AG08395 (cell line): ENCODE measurements around the gene CDAN1.

Experiments
- DNase-seq: peaks from one replicate; pipeline ENCODE4 v3.0.0; 2012; ENCODE audit warnings: mixed read lengths, low spot score

The CDAN1 gene

DNA sequence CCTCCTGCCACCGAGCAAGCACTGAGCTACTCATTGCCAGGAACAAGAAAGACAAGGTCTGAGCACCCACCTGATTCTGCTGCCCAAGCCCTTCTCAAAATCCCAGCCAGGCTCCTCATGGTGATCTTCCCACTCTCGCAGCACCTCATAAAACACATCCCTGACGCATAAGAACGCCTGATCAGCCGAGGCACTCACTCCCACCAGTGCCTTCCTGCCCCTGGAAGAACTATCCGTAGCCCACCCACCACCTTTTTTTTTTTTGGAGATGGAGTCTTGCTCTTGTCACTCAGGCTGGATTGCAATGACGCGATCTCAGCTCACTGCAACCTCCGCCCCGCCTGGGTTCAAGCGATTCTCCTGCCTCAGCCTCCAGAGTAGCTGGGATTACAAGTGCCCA lies 3.9 kb downstream of the CDAN1 start:
- no peak for DNase-seq

GRCh38 chr15:42732095-42732827 lies 4.7 kb downstream of the CDAN1 start:
- no peak for DNase-seq

GRCh38 chr15:42731461-42731860 lies 5.5 kb downstream of the CDAN1 start:
- no peak for DNase-seq

DNA sequence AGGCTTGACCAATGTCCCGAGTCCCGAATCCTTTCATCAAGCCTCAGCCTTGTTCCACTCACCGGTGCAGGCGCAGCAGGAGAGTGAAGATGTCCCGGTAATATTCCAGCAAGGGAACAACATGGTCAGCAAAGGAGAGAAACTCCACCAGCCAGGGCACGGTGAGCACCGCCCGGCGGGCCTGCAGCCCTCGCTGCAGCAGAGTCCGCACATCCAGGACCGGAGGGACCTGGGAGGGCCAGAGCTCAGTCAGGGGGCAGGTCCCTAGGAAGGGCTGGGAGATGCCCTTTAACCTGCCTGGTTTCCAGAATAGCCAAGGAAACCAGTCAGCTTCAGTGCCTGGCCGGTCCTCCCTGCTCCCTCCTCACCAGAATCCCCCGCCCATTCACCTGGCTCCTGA lies 6.4 kb downstream of the CDAN1 start:
- DNase-seq = no peak

- no peak for DNase-seq
These were observed 6.8 kb downstream of the CDAN1 start for GRCh38 chr15:42730135-42730534.

- no peak for DNase-seq
These were observed 7.5 kb downstream of the CDAN1 start for GRCh38 chr15:42729409-42729808.

GRCh38 chr15:42728972-42729371 lies 8.0 kb downstream of the CDAN1 start:
- DNase-seq = no peak

DNA sequence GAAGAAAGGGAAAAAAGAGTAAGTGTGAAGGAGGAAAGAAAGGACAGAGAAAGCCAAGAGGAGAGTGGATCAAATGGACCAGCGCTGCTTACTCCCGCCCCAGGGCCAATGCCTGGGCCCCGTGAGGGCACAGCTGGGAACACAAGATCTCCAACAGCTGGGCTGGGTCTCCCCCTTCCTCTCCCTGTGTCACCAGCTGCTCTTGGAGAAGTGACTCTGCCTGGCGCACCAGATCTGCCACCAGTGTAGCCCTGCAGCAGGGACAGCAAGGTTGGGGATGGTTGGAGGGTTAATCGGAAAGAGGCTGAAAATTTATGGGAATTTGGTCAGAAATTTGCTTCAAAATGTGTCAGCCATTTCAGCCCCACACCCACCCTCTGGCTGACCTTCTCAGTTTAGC lies 8.4 kb downstream of the CDAN1 start:
- no peak for DNase-seq

DNA sequence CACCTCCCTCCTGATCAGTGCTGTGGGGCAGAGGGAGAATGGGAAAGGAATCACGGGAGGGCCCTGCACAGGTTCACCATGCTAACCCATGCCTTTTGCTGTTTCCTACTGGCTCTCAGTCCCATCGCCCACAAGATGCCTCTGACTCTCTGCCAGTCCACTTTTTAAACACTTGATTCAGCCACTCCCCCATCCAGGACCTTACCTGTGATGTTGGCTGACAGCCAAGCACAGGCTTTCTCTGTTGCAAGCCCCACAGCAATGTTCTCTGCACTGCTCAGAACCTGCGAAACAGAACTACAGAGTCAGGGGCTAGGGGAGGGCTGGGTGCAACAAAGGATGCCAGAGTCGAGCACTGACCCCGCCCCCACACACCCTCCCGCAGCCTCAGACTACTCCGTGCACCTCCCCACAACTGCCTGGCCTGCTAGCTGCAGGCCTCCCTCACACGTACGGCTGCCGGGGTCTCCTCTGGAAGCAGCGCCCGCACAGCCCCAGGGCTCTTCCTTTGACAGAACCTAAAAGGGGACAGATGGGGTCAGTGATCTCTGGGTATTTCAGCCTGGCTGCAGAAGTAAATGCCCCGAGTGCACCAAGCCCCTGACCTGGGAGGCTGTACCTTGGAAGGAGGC lies 9.1 kb downstream of the CDAN1 start:
- DNase-seq = no peak

DNA sequence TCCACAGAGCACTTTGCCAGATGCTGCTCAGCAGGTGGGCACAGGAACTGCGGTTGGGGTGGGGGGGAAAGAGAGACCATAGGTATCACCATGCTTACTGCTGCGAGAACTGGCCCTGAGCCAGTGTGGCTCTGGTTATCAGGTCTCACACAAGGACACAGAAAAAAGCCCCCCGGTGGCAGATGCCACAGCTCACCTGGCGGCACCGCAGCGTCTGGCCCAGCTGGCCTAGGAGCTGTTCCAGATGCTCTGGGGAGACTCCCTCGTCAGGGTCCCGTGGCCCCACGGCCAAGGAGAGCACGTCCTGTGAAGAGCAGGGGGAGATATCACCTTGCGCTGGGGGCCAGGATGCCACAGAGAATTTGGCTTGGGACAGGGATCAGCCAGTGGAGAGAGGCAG lies 10.8 kb downstream of the CDAN1 start:
- no peak for DNase-seq

DNA sequence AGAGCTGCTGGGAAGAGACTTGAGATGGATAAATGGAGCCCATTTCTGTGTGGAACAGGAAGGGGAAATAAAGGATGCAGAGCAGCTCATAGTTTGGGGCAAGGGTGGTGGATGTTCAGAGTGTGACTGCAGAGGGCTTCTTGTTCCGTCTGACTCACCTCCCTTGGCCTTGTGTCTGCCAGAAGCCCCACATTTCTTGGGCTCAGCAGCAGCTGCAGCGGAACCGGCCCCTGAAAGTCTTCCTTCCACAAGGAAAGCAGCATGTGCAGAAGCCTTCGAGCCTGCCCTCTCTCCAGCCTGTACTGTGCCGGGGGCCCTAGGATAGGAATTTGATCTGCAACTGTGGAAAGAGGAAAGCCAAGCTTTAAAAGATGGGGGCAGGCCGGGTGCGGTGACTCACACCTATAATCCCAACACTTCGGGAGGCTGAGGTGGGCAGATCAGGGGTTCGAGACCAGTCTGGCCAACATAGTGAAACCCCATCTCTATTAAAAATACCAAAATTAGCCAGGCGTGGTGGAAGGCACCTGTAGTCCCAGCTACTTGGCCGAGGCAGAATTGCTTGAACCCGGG lies 11.5 kb downstream of the CDAN1 start:
- no peak for DNase-seq

DNA sequence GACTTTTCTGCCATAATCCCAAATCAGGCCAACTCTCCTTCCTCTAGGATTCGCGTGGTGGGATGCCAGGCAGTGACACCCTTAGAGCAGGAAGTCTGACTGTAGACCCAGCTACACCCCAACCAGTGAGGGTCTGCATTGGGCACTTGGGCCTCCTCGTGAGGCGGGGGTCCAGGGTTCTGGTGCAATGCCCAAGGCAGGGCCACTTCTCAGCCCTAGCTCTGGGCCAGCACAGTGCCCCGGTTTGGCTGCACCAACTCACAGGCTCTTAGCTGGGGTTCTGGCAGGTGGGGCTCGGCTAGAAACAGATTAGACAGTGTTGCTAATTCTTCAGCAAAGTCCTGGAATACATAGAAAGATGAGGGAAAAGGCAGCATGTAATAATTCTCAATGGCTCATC lies 12.7 kb downstream of the CDAN1 start:
- DNase-seq = no peak

DNA sequence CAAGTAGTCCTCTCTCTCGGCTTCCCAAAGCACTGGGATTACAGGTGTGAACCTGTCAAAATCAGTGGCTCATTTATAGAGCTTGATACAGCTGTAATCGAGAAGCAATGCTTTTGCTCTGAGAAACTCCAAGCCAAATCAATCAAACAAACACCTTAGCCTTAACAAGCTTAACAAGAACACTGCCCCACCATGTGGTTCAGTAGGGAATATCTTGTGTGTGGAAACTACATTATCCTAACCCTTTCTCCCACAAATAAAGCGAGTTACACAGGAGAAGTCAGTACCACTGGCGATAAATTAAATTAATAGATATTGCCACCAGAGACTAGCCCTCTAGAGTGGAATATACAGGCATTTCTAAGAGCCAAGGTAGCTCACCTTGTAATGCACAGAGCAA lies 13.9 kb downstream of the CDAN1 start:
- no peak for DNase-seq

- DNase-seq = no peak
These were observed 15.0 kb downstream of the CDAN1 start for GRCh38 chr15:42721916-42722315.

GRCh38 chr15:42721016-42721415 lies 15.9 kb downstream of the CDAN1 start:
- DNase-seq = no peak

DNA sequence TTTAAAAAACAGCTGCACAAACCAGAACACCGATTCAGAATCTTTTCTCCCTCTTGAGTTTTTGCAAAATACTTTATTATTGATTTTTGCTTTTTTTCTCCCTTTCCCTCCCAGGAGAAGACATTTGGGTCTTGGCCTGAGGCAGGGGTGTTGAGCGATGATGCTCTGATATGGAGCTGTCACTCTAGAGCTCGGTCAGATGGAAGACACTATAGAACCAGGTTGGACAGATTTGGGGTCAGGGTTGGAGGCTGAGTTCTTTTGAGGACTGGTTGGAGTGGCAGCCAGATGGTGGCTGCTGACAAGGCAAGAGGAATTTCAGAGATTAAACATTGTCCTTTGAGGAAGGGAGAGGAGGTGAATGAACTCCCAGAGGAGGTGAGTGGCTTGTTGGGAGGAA lies 16.9 kb downstream of the CDAN1 start:
- DNase-seq = no peak

- DNase-seq = peak; percentile 2
These were observed 17.9 kb downstream of the CDAN1 start for GRCh38 chr15:42719043-42719442.

- DNase-seq = peak; percentile 32
These were observed 20.3 kb downstream of the CDAN1 start for GRCh38 chr15:42716626-42717025.

- no peak for DNase-seq
These were observed 20.8 kb downstream of the CDAN1 start for GRCh38 chr15:42716125-42716524.

GRCh38 chr15:42712584-42712983 lies 24.3 kb downstream of the CDAN1 start:
- DNase-seq = no peak

DNA sequence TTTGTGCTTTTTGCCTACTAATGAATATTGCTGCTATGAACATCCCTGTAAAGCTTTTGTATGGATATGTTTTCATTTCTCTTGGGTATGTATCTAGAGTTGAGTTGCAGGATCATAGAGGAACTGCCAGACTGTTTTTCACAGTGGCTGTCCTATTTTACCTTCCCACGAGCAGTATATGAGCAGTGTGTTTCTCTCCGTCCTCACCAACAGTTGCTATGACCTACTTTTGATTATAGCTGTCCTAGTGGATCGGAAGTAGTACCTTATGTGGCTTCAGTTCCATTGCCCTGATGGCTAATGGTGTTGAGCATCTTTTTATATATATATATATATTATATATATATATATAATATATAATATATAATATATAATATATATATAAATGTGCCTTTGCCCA lies 25.2 kb downstream of the CDAN1 start:
- no peak for DNase-seq

GRCh38 chr15:42710662-42711061 lies 26.3 kb downstream of the CDAN1 start:
- no peak for DNase-seq

DNA sequence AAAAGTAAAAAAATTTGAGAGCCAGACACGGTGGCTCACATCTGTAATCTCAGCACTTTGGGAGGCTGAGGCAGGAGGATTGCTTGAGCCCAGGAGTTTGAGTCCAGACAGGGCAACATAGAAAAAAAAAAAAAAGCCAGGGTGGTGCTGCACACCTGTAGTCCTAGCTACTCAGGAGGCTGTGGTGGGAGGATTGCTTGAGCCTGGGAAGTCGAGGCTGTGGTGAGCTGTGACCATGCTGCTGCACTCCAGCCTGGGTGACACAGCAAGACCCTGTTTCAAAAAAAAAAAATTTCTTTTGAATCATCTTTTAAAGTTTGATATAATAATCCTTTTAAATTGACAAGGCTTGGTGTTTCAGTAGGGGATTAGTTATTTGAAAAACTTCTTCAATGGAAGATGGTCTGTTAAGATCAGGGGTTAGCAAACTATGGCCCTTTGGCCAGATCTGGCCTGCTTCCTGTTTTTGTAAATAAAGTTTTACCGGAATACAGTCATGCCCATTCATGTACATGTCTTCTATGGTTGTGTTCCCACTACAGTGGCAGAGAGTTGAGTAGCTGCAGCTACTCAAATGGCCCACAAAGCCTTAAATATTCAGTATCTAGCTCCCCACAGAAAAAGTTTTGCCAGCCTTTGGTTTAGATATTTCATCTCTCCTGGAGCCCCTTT lies 28.9 kb downstream of the CDAN1 start:
- DNase-seq = no peak
